Mucosa of rectum (tissue), 2 donors: ENCODE data around the gene GP9.

ENCODE experiments used
- H3K27ac ChIP-seq, 2 donors: one replicate each; pipeline ENCODE4 v1.7.0; 2013; ENCODE audit warnings: inconsistent platforms in 2 of 2, low read depth in 2 of 2, low read length in 2 of 2
- H3K27me3 ChIP-seq, 2 donors: one replicate each; pipeline ENCODE4 v1.7.0; 2013; ENCODE audit warnings: low read length in 2 of 2; ENCODE audit not compliant: control insufficient read depth in 2 of 2, insufficient read depth in 2 of 2
- H3K36me3 ChIP-seq, 2 donors: one replicate each; pipeline ENCODE4 v1.7.0; 2013; ENCODE audit warnings: low read length in 2 of 2; ENCODE audit not compliant: control insufficient read depth in 2 of 2, insufficient read depth in 2 of 2
- H3K4me1 ChIP-seq, 2 donors: one replicate each; pipeline ENCODE4 v1.7.0; 2013; ENCODE audit warnings: low read length in 2 of 2, mild to moderate bottlenecking in 1 of 2; ENCODE audit not compliant: control insufficient read depth in 2 of 2, insufficient read depth in 2 of 2
- H3K4me3 ChIP-seq, 2 donors: one replicate each; pipeline ENCODE4 v1.7.0; 2013; ENCODE audit warnings: low read length in 2 of 2
- H3K9ac ChIP-seq, 2 donors: one replicate each; pipeline ENCODE4 v1.7.0; 2013; ENCODE audit warnings: low read length in 2 of 2, low read depth in 1 of 2, mild to moderate bottlenecking in 1 of 2
- H3K9me3 ChIP-seq, 2 donors: one replicate each; pipeline ENCODE4 v1.7.0; 2013; ENCODE audit warnings: low read length in 2 of 2; ENCODE audit not compliant: control insufficient read depth in 2 of 2
- donor health status: healthy.
- donor health status: Normal muscosa, but diverticular disease.

Gene GP9

GRCh38 chr3:129026728-129027543, 33.6 kb upstream of the GP9 start:
- H3K27me3 ChIP-seq, result no peaks in the 10 kb centered on the region
- peaks cover 11 to 13% of the 10 kb centered on the region in 2 donors for H3K4me1 ChIP-seq
- H3K36me3 ChIP-seq, result peaks cover 0 to 5% of the 10 kb centered on the region in 2 donors
- peak overlapping the region; percentile 54 to 77 for H3K4me3 ChIP-seq
- no peaks in the 10 kb centered on the region for H3K9me3 ChIP-seq
- H3K27ac ChIP-seq, result peak overlapping the region; percentile 12 to 48
- peak overlapping the region; percentile 52 to 64 for H3K9ac ChIP-seq

GRCh38 chr3:129027544-129027880, 33.1 kb upstream of the GP9 start:
- H3K27me3 ChIP-seq, result no peaks in the 10 kb centered on the region
- no peaks in the 10 kb centered on the region for H3K9me3 ChIP-seq
- H3K27ac ChIP-seq, result peak overlapping the region in 1 of 2 donors; percentile 48
- peak overlapping the region; percentile 54 to 69 for H3K4me3 ChIP-seq
- peak overlapping the region; percentile 47 to 64 for H3K9ac ChIP-seq
- H3K4me1 ChIP-seq, result peaks cover 11 to 13% of the 10 kb centered on the region in 2 donors
- peaks cover 0 to 5% of the 10 kb centered on the region in 2 donors for H3K36me3 ChIP-seq

GRCh38 chr3:129028866-129029265, 31.7 kb upstream of the GP9 start:
- Histone ChIP-seq H3K9ac (no peak overlapping the region), H3K36me3 (peaks cover 0 to 5% of the 10 kb centered on the region in 2 donors), H3K4me3 (no peak overlapping the region), H3K4me1 (peaks cover 11 to 13% of the 10 kb centered on the region in 2 donors), H3K9me3 (no peaks in the 10 kb centered on the region), H3K27me3 (no peaks in the 10 kb centered on the region), H3K27ac (no peak overlapping the region)

GRCh38 chr3:129030611-129031010, 30.0 kb upstream of the GP9 start:
- Histone ChIP-seq H3K27ac (no peak overlapping the region), H3K36me3 (peaks cover 0 to 5% of the 10 kb centered on the region in 2 donors), H3K4me3 (no peak overlapping the region), H3K9me3 (no peaks in the 10 kb centered on the region), H3K9ac (no peak overlapping the region), H3K27me3 (no peaks in the 10 kb centered on the region), H3K4me1 (peaks cover 9 to 11% of the 10 kb centered on the region in 2 donors)

GRCh38 chr3:129031476-129032215, 28.9 kb upstream of the GP9 start:
- Histone ChIP-seq H3K36me3 (peaks cover 0 to 5% of the 10 kb centered on the region in 2 donors), H3K9ac (no peak overlapping the region), H3K27ac (no peak overlapping the region), H3K27me3 (no peaks in the 10 kb centered on the region), H3K9me3 (no peaks in the 10 kb centered on the region), H3K4me3 (no peak overlapping the region), H3K4me1 (peaks cover 3 to 6% of the 10 kb centered on the region in 2 donors)

- Histone ChIP-seq H3K27me3 (no peaks in the 10 kb centered on the region), H3K9ac (no peak overlapping the region), H3K36me3 (peaks cover 0 to 5% of the 10 kb centered on the region in 2 donors), H3K27ac (no peak overlapping the region), H3K4me3 (no peak overlapping the region), H3K9me3 (no peaks in the 10 kb centered on the region), H3K4me1 (no peaks in the 10 kb centered on the region)
Measured at GRCh38 chr3:129032716-129033115, 27.9 kb upstream of the GP9 start.

GRCh38 chr3:129033151-129033550, 27.4 kb upstream of the GP9 start:
- no peaks in the 10 kb centered on the region for H3K4me1 ChIP-seq
- H3K27me3 ChIP-seq, result no peaks in the 10 kb centered on the region
- H3K27ac ChIP-seq, result no peak overlapping the region
- H3K4me3 ChIP-seq, result no peak overlapping the region
- H3K36me3 ChIP-seq, result peaks cover 0 to 5% of the 10 kb centered on the region in 2 donors
- H3K9me3 ChIP-seq, result no peaks in the 10 kb centered on the region
- no peak overlapping the region for H3K9ac ChIP-seq

- Histone ChIP-seq H3K27me3 (no peaks in the 10 kb centered on the region), H3K27ac (no peak overlapping the region), H3K4me3 (no peak overlapping the region), H3K9ac (no peak overlapping the region), H3K36me3 (peaks cover 0 to 5% of the 10 kb centered on the region in 2 donors), H3K9me3 (no peaks in the 10 kb centered on the region), H3K4me1 (no peaks in the 10 kb centered on the region)
Measured at GRCh38 chr3:129033633-129034321, 26.8 kb upstream of the GP9 start.

GRCh38 chr3:129034642-129035041, 25.9 kb upstream of the GP9 start:
- no peaks in the 10 kb centered on the region for H3K27me3 ChIP-seq
- no peaks in the 10 kb centered on the region for H3K9me3 ChIP-seq
- no peak overlapping the region for H3K9ac ChIP-seq
- H3K27ac ChIP-seq, result no peak overlapping the region
- peaks cover 0 to 5% of the 10 kb centered on the region in 2 donors for H3K36me3 ChIP-seq
- peaks cover 0 to 2% of the 10 kb centered on the region in 2 donors for H3K4me1 ChIP-seq
- H3K4me3 ChIP-seq, result no peak overlapping the region
